Esophagus squamous epithelium (tissue), 4 donors: ENCODE results near the gene ZDHHC8.

ENCODE experiments used
- POLR2A ChIP-seq, 4 donors: fragments of 450-650 bp; IDR thresholded peaks; one replicate each; pipeline ENCODE4 v1.6.1; 2017; ENCODE audit warnings: antibody characterized with exemption in 4 of 4, mild to moderate bottlenecking in 4 of 4, moderate library complexity in 3 of 4
- TF ChIP-seq, protein P1 (sequence below), 6 experiments: fragments of 450-650 bp in 4 of 6; fragments of 200-600 bp in 2 of 6; sonication (generic) in 2 of 6; IDR thresholded peaks; one replicate each; pipeline ENCODE4 v1.5.1; 2016 to 2019; ENCODE audit warnings: antibody characterized with exemption in 6 of 6, mild to moderate bottlenecking in 4 of 6, moderate library complexity in 4 of 6

DNA sequence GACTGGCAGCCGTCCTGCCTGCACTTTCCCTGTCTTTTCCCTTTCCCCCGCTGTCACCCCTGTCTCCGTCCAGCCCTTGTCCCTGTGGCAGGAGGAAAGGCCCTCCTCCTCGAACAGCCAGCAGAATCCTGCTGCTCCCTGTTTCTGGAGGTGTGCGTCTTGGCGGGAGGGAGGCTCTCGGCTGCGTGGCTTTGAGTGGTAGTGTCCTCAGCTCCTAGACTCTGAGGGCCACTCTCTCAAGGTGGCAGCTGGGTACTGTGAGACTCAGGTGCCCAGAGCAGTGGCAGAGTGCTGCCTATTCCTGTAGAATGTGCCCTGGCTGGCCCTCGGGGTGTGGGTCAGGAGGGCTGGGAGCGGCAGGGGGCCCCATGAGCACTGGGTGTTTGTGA is 24.8 kb upstream of the ZDHHC8 start:
- TF ChIP-seq, protein P1, sequence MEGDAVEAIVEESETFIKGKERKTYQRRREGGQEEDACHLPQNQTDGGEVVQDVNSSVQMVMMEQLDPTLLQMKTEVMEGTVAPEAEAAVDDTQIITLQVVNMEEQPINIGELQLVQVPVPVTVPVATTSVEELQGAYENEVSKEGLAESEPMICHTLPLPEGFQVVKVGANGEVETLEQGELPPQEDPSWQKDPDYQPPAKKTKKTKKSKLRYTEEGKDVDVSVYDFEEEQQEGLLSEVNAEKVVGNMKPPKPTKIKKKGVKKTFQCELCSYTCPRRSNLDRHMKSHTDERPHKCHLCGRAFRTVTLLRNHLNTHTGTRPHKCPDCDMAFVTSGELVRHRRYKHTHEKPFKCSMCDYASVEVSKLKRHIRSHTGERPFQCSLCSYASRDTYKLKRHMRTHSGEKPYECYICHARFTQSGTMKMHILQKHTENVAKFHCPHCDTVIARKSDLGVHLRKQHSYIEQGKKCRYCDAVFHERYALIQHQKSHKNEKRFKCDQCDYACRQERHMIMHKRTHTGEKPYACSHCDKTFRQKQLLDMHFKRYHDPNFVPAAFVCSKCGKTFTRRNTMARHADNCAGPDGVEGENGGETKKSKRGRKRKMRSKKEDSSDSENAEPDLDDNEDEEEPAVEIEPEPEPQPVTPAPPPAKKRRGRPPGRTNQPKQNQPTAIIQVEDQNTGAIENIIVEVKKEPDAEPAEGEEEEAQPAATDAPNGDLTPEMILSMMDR (IDR thresholded peaks at IDR 0.05), result no peak
- no peak for TF ChIP-seq POLR2A (IDR thresholded peaks at IDR 0.05)
